Hematopoietic multipotent progenitor cell treated with erythropoietin and hydrocortisone succinate and interleukin-3 and kit ligand, for 17 days (in vitro differentiated cells): ENCODE measurements around the gene DPYSL4.
A peak's percentile ranks its signal among the peaks of the same experiment; 100 is the strongest.
"Not testable (repeated sequence)": the region's sequence is repeated elsewhere in the genome, so short reads cannot be mapped to it uniquely, and the experiment has no call there.

Experiments used
- DNase-seq: peaks from one replicate; pipeline ENCODE4 v3.0.0-alpha.2; 2015; ENCODE audit warnings: low spot score

The DPYSL4 gene

DNA sequence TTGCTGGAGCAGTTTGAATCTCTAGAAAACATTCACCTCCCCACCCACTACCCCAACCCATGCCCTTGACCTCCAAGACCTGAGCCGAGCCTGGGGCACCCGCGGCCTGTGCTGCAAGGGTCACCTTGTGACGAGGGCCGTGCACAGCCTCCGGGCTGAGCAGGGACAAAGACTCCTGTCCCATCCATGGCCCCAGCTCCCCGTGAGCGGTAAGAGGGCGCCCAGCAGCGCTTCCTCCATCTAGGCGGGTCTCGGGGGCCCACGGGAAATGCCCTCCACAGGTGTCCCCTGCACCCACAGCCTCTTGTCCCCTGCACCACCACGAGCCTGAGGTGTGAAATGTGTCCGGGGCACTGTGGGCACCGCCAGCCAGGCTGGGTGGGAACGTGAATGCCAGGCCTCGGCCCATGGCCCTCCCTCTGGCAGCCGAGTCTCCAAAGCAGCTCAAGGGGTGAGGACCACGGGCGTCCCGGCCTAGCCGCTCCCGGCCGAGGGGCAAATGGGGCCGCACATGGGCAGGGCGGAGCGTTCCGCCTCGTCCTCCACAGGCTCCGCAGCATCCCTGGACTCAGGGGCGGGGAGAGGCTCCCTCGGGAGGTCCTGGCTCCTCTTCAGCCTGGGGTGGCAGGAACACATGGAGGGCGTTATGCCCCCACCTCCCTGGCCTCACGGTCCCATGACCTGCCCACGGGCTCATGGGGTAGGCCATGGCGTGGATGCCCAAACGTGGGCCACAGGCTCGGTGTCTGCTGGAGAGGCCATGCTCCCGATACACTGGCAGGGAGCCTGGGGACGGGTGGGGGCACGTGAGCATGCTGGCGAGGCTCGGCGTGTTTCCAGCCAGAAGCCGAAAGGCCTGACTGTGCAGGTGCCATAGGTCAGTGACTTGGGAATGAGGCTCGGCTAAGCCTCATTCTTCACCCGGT, 21.1 kb downstream of the DPYSL4 start:
- DNase-seq: no peak

DNA sequence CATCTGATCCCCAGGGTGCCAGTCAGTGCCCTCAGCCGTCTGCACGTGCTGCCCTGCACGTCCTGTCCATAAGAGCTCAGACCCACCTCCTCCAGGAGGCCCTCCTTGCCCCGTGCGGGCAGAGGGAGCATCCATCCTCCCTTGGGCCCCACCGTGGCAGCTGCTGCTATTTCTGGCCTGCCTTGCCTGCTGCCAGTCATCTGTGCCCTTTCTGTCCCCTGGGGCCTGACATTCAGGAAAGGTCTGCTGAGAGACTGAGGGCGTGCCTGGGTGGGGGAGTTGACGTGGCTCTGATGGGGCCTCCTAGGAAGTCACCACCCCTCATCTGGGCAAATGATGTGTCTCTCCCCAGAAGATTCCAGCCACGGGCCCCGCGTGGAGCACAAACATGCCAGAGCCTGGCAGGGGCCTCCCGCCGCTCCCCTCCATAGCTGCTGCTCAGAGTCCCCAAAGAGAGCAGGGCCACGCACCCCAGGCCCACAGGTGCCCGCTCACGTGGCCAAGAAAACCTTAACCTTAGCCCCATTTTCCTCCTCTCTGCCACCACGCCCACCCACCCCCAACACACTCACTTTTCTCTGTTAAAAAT, 21.8 kb downstream of the DPYSL4 start:
- DNase-seq: no peak

DNA sequence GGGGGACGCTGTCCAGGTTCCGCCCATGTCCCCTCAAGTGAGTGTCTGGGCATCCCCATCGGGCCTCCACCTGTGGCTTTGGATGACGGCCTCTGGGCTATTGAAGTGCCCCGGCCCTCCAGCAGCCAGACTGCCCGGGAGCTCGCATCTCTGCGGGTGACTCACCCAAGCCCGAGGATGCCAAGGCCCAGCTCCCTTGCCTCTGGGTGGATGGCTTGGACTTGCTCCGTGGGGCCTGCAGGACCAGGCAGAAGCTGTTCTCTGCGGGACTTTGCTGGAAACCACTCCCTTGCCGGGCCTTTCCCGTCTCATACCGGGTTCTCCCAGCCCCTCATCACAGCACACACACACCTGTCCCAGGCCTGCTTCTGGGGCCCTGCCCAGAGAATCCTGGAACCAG, 22.4 kb downstream of the DPYSL4 start:
- no peak for DNase-seq

- no peak for DNase-seq
Observed at GRCh38 chr10:132209978-132210530, 23.3 kb downstream of the DPYSL4 start.

- DNase-seq: no peak
Observed at GRCh38 chr10:132210766-132211165, 24.0 kb downstream of the DPYSL4 start.

GRCh38 chr10:132211246-132211645, 24.5 kb downstream of the DPYSL4 start:
- DNase-seq: no peak

GRCh38 chr10:132212816-132213215, 26.1 kb downstream of the DPYSL4 start:
- no peak for DNase-seq

GRCh38 chr10:132213917-132214316, 27.2 kb downstream of the DPYSL4 start:
- no peak for DNase-seq

GRCh38 chr10:132216441-132216840, 29.7 kb downstream of the DPYSL4 start:
- not testable (repeated sequence) for DNase-seq

DNA sequence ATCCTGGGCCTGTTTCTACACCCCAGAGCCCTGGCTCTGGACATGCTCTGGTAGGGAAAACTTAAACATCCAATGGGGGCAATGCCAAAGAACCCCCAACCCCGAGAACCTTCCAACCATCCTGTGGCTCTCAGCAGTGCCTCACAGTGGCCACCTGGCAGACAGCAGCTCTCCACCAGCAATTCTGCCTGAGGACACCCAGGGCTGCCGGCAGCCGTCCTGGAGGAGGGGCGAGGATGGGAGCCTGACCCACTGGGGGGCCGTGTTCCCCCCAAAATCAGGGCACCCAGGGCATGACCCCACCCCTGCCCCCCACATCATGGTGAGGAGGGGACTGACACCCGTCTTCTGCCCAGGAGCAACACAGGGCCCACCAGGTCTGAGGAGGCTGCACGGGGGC, 32.7 kb downstream of the DPYSL4 start:
- no peak for DNase-seq

GRCh38 chr10:132220061-132220460, 33.3 kb downstream of the DPYSL4 start:
- no peak for DNase-seq

DNA sequence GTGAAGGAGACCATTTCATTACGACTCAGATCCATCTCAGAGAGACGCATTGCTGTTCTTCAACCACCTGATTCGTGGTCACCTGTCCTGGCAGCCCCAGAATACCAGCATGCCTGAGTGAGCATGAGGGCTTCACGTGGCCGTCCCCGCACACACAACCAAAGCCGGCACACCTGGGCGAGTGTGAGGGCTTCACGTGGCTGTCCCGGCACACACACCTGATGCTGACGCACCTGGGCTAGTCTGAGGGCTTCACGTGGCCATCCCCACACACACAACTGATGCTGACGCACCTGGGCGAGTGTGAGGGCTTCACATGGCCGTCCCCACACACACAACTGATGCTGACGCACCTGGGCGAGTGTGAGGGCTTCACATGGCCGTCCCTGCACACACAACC, 34.2 kb downstream of the DPYSL4 start:
- not testable (repeated sequence) for DNase-seq

DNA sequence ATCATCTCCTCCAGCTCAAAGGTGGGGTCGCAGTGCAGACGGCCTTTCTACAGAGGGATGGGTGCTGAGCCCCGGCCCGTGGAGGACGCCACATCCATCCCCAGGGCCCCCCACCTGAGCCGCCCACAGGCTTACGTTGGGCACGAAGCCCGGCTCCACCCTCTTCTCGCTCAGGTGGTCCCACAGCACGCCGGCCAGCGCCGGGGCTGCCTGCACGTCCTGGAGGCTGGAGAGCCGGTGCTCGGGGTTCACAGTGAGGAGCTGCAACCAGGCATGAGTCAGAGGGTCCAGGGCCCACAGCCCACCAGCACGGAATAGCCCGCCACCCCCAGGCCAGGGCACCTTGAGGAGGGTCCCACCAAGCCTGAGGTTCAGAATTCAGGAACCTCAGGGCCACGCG, 36.0 kb downstream of the DPYSL4 start:
- no peak for DNase-seq

- peak; percentile 17 for DNase-seq
Observed at GRCh38 chr10:132223156-132223590, 36.4 kb downstream of the DPYSL4 start.

DNA sequence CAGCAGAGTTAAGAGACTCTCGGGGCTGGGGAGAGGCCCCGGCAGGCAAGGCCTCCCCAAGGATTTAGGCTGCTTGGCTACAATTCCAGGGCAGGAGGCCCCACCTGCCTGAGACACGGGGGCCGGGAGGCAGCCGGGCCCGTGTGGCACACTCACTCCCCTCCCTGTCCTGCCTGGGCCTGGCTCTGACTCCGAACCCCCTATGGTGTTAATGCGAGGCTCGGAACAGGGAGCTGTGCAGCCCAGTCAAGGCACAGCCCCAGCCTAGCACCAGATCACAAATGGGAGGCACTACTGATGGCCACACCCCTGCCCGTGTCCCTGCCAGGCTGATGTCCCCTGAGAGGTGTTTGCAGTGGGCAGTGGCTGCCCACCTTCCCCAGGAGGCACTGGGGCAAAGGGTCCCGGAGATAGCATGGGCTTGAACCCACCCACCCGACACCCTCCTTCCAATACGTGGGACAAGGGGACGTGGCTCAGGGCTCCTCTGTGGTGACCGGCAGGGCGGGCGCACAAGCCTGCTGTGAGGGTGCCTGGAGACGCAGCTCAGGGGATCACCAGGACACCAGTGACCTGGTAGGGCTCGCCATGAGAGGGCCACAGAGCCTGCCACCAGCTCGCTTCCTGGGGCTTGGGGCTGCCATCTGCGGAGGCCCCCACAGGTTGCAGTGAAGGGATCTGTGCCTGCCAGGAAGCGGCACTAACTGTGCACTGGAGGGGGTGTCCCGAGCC, 37.0 kb downstream of the DPYSL4 start:
- DNase-seq: no peak

GRCh38 chr10:132224343-132225072, 37.8 kb downstream of the DPYSL4 start:
- no peak for DNase-seq

- DNase-seq: no peak
Observed at GRCh38 chr10:132225073-132225848, 38.5 kb downstream of the DPYSL4 start.

GRCh38 chr10:132225849-132226205, 39.1 kb downstream of the DPYSL4 start:
- DNase-seq: no peak

- no peak for DNase-seq
Observed at GRCh38 chr10:132226586-132227405, 40.0 kb downstream of the DPYSL4 start.

DNA sequence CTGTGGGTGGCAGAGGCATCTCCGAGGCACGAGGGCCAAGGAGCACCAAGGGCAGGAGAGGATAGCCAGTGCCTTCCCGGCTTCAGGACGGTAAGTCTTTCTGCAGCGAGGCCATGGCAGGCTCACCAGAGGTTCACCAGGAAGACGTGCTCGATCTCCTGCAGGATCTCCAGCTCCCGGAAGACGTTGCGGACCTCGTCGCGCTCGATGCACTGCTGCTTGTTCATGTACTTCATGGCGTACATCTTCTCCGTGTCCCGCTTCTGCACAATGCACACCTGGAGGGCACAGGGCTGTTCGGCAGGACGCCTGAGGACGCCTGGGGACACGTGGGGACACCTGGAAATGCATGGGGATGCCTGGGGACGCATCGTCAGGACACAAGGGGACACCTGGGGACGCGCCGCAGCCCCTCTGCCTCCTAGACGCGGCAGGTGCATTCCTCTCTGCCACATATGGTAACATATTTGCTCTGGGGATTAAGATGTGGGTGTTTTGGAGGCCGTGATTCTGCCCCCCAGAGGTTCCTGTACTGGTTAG, 41.2 kb downstream of the DPYSL4 start:
- DNase-seq: no peak
